BE2C (cell line): Measurements from ENCODE around the gene C19orf33.

Experiments
- DNase-seq: peaks from one replicate; pipeline ENCODE4 v3.0.0-alpha.2; 2020
- H3K27me3 ChIP-seq: fragments of 250-450 bp; sonication (Bioruptor Pico); 2 replicates; pipeline ENCODE4 v1.5.1; 2020; ENCODE audit warnings: mild to moderate bottlenecking
- H3K36me3 ChIP-seq: fragments of 250-450 bp; sonication (Bioruptor Pico); 2 replicates; pipeline ENCODE4 v1.5.1; 2020; ENCODE audit warnings: mild to moderate bottlenecking
- H3K4me1 ChIP-seq: fragments of 250-450 bp; sonication (Bioruptor Pico); 2 replicates; pipeline ENCODE4 v1.5.1; 2020
- H3K4me3 ChIP-seq: 2 replicates; pipeline ENCODE4 v1.5.1; 2011; ENCODE audit warnings: low read depth, low read length
- H3K9me3 ChIP-seq: fragments of 250-450 bp; sonication (Bioruptor Pico); 2 replicates; pipeline ENCODE4 v1.5.1; 2020
- CTCF ChIP-seq: IDR thresholded peaks from 2 replicates; pipeline ENCODE4 v1.5.1; 2012; ENCODE audit warnings: mild to moderate bottlenecking, low read depth, low read length

The C19orf33 gene

GRCh38 chr19:38270587-38271167 is 33.4 kb upstream of the C19orf33 start:
- Histone ChIP-seq H3K4me1 (no peaks in the 10 kb centered on the region), H3K27me3 (no peaks in the 10 kb centered on the region), H3K4me3 (no peak overlapping the region), H3K9me3 (no peaks in the 10 kb centered on the region), H3K36me3 (no peaks in the 10 kb centered on the region)
- TF ChIP-seq CTCF = no peak
- DNase-seq = no peak

- no peak for TF ChIP-seq CTCF
- H3K4me3 ChIP-seq = no peak overlapping the region
Measured at GRCh38 chr19:38273499-38273898, 30.6 kb upstream of the C19orf33 start.

GRCh38 chr19:38274739-38275138 is 29.3 kb upstream of the C19orf33 start:
- Histone ChIP-seq H3K4me3 (no peak overlapping the region), H3K4me1 (no peaks in the 10 kb centered on the region), H3K9me3 (no peaks in the 10 kb centered on the region), H3K36me3 (no peaks in the 10 kb centered on the region), H3K27me3 (no peaks in the 10 kb centered on the region)
- TF ChIP-seq CTCF = no peak
- DNase-seq = no peak

More at GRCh38 chr19:38273499-38273898, 30.6 kb upstream of the C19orf33 start:
- no peak for DNase-seq
- H3K27me3 ChIP-seq = no peaks in the 10 kb centered on the region
- H3K4me1 ChIP-seq = no peaks in the 10 kb centered on the region
- no peaks in the 10 kb centered on the region for H3K9me3 ChIP-seq
- H3K36me3 ChIP-seq = no peaks in the 10 kb centered on the region

GRCh38 chr19:38276942-38277517 is 27.0 kb upstream of the C19orf33 start:
- no peaks in the 10 kb centered on the region for H3K36me3 ChIP-seq
- no peaks in the 10 kb centered on the region; the same call in 1 of the 2 replicates for H3K4me1 ChIP-seq
- no peaks in the 10 kb centered on the region for H3K9me3 ChIP-seq
- TF ChIP-seq CTCF = no peak
- no peak overlapping the region for H3K4me3 ChIP-seq
- H3K27me3 ChIP-seq = no peaks in the 10 kb centered on the region
- DNase-seq = no peak

GRCh38 chr19:38277549-38277948 is 26.5 kb upstream of the C19orf33 start:
- H3K27me3 ChIP-seq = no peaks in the 10 kb centered on the region
- no peaks in the 10 kb centered on the region for H3K36me3 ChIP-seq
- H3K4me1 ChIP-seq = no peaks in the 10 kb centered on the region; the same call in 1 of the 2 replicates
- TF ChIP-seq CTCF = no peak
- DNase-seq = no peak
- no peak overlapping the region for H3K4me3 ChIP-seq
- no peaks in the 10 kb centered on the region for H3K9me3 ChIP-seq

GRCh38 chr19:38277969-38278680 is 25.9 kb upstream of the C19orf33 start:
- no peak for TF ChIP-seq CTCF
- Histone ChIP-seq H3K36me3 (no peaks in the 10 kb centered on the region), H3K27me3 (no peaks in the 10 kb centered on the region), H3K4me3 (no peak overlapping the region), H3K9me3 (no peaks in the 10 kb centered on the region), H3K4me1 (no peaks in the 10 kb centered on the region; the same call in 1 of the 2 replicates)
- DNase-seq = no peak
